ENCODE results near the gene STYXL2.

DNA sequence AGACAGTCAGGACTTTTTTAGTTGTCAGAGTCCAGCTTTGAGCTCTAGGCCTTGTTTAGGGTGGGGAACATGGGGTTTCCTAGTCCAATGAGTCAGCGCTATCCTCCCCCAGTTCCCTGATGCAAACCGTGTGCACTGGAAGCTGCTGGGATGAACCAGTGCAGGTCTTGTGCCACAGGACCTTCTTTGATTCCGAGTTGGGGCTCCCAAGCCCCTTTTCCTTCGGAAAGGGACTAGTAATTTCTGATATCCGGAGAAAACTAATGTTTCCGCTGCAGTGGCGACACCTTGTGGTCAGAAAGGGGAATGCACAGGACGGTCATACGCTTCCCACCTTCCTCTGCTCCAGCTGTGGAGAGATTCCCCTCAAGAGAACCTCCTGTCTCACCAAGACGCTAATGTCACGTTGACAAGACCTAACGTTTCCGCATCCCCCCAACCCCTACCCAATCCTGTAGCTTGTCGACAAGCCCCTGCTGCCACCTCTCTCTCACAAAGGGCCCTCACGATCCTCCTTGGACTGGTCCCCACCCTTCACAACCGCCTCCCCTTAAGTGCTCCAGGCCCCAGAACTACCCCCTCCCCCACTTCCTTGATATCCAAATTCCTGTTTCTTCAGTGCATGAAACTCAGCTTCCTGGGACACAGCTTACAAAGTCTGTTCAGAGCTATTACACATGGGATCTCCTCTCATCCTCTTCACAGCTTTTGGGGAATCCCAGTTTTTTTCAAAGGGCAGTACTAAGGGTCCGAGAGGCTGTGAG lies 34.6 kb upstream of the STYXL2 start:
- TF ChIP-seq ELK1 (IDR thresholded peaks at IDR 0.05; ENCODE audit: borderline replicate concordance, low read depth, low read length) (no peak), CTCF (conservative IDR thresholded peaks at IDR 0.05; ENCODE audit: low read depth, low read length) (peak; percentile 90), POLR2A (IDR thresholded peaks at IDR 0.05; ENCODE audit: low read depth, low read length) (no peak), RCOR1 (IDR thresholded peaks at IDR 0.05; ENCODE audit: insufficient replicate concordance, low read length) (no peak), SMC3 (IDR thresholded peaks at IDR 0.05; ENCODE audit: low read depth, low read length) (peak; percentile 81), MXI1 (IDR thresholded peaks at IDR 0.05; ENCODE audit: borderline replicate concordance, low read depth, low read length) (no peak), RFX5 (IDR thresholded peaks at IDR 0.05; ENCODE audit: low read depth, low read length) (no peak), MAFK (IDR thresholded peaks at IDR 0.05; ENCODE audit: low read depth, low read length) (no peak), CEBPB (IDR thresholded peaks at IDR 0.05; ENCODE audit: low read depth, low read length) (no peak), USF2 (IDR thresholded peaks at IDR 0.05; ENCODE audit: low read depth, low read length) (no peak), RAD21 (IDR thresholded peaks at IDR 0.05; ENCODE audit: low read length) (peak; percentile 76), FOS (IDR thresholded peaks at IDR 0.05; ENCODE audit: low read depth, low read length) (no peak)

All from IMR-90 (cell line).